ENCODE measurements around the gene KIF1B.

- no peak for TF ChIP-seq CTCF (IDR thresholded peaks at IDR 0.05; ENCODE audit: borderline replicate concordance, extremely low read depth, low read length, poor library complexity, severe bottlenecking)
- TF ChIP-seq EZH2 (IDR thresholded peaks at IDR 0.05; ENCODE audit: borderline replicate concordance, low read depth, low read length, severe bottlenecking) = no peak
Observed at GRCh38 chr1:10204003-10204642, 6.2 kb upstream of the KIF1B start.
